Activated naive CD4-positive, alpha-beta T cell treated with Interleukin-2 at 50 U/mL for 16 hours (primary cell): ENCODE data around the gene CLDN5.
"Not testable (repeated sequence)": the region's sequence is repeated elsewhere in the genome, so short reads cannot be mapped to it uniquely, and the experiment has no call there.

Source experiments
- DNase-seq: peaks from one replicate; pipeline ENCODE4 v3.0.0-alpha.2; 2020

Gene CLDN5

DNA sequence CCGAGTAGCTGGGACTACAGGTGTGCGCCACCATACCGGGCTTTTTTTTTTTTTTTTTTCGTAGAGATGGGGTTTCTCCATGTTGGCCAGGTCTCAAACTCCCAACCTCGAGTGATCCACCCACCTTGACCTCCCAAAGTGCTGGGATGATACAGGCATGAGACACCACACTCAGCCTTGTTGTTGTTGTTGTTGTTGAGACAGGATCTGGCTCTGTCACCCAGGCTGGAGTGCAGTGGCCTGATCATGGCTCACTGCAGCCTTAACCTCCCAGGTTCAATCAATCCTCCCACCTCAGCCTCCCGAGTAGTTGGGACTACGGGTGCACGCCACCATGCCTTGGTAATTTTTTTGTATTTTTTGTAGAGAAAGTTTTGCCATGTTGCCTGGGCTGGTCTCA is 23.4 kb upstream of the CLDN5 start:
- DNase-seq: no peak

DNA sequence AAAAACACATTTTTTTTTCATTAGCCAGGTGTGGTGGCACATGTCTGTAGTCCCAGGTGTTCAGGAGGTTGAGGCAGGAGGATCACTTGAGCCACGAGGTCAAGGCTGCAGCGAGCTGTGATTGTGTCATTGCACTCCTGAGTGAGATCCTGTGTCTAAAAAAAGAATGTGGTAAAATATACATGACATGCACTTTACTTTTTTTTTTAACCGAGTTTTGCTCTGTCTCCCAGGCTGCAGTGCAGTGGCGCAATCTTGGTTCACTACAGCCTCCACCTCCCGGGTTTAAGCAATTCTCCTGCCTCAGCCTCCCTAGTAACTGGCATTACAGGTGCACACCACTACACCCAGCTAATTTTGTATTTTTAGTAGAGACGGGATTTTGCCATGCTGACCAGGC is 22.5 kb upstream of the CLDN5 start:
- no peak for DNase-seq

DNA sequence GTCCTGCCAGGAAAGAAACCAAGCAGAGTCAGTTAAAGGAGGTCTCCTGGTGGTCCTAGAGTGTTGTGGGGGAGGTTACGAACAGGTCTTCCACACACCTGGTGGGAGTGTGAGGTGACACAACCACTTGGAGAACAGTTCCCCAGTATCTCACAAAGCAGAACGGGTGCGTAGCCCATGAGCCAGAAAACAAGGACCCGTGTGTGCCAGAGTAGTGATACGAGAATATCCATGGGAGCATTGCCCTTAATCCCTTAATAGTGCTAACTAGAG is 21.7 kb upstream of the CLDN5 start:
- no peak for DNase-seq

DNA sequence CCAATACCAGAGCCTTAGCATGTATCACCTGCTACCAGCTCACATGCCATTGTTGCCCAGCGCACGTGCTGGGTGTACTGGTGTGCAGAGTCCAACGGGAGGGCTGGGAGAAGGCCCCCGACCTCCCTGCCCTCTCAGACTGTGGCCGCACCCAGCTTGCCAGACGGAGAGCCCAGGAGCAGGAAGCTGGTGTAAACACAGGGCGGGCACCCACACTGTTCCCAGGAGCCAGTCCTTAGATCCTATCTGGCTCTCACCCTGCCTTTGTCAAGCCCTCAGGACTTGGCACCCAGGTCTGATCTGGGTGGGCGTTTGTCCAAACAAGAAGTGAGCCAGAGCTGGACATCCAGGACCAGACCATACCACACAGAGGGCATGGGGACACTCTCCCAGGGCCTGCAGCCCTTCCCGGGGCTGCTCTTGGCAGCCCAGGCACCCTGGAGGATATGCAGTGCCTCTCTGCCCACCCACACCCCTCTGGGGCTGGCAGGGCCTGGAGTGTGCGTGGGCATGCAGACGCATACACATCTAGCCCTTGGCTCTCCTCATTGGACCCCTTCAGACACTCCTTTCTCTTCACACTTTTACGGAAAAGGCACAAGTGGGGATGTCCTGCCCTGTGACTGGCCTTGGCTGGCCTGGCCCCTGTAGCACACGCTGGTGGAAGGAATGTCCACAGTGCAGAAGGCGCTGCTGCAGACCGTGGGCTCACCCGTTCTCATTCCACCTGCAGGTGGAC is 19.9 kb upstream of the CLDN5 start:
- no peak for DNase-seq

DNA sequence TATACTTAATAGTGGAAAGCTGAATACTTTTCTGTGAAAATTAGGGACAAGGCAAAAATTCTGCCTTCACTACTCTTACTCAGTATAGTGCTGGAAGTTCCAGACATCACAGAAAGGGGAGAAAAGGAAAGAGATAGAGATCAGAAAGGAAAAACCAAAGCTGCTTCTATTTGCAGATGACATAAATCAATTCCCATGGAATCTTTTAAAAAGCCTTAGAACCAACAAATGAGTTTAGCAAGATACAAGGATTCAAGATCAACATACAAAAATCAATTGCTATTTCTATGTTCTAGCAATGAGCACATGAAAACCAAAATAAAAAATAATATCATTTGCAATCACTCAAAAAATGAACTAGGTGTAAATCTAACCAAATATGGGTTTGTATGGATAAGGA is 16.2 kb upstream of the CLDN5 start:
- no peak for DNase-seq

DNA sequence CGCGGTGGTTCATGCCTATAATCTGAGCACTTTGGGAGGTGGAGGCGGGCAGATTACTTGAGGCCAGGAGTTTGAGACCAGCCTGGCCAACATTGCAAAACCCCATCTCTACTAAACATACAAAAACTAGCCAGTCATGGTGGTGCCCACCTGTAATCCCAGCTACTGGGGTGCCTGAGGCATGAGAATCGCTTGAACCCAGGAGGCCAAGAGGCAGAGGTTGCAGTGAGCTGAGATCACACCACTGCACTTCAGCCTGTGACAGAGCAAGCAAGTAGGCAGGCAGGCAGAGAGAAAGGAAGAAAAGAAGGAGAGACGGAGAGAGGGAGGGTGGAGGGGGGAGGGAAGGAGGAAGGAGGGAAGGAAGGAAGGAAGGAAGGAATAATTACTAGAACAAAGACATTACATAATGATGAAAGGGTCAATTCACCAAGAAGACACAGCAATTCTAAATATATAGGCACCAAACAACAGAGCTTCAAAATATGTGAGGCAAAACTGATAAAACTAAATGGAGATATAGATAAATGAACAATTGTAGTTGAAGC is 13.8 kb upstream of the CLDN5 start:
- no peak for DNase-seq

DNA sequence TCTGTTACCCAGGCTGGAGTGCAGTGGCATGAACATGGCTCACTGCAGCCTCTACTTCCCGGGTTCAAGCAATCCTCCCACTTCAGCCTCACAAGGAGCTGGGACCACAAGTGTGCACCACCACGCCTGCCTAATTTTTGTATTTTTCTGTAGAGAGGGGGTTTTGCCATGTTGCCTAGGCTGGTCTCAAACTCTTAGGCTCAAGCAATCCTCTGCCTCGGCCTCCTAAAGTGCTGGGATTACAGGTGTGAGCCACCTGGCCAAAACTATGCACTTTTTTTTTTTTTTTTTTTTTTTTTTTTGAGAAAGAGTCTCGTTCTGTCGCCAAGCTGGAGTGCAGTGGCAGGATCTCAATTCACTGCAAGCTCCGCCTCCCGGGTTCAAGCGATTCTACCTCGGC is 12.4 kb upstream of the CLDN5 start:
- no peak for DNase-seq

DNA sequence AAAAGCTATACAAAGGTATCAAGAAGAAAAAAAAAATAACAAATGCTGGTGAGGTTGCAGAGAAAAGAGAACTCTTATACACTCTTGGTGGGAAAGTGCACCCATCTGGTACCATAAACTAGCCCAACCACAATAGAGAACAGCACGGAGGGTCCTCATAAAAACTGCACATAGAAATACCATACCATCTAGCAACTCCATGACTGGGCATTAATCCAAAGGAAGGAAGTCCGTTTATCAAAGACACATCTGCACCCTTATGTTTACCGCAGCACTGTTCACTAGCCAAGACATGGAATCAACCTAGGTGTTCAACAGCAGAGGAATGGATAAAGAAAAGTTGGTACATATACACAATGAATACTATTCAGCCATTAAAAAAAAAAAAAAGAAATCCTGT is 10.8 kb upstream of the CLDN5 start:
- no peak for DNase-seq

DNA sequence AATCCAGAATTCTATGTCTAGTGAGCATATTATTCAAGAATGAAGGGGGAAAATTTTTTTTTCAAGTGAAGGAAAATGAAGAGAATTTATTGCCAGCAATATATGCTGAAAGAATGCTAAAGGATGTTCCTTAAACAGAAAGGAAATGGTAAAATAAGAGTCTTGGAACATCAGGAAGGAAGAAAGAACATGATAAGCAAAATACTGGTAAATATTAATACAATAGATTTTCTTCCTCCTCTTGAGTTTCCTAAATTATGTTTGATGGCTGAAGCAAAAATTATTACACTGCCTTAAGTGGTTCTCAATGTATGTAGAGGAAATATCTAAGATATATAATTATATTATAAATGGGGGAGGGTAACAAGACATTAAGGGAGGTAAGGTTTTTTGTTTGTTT is 9.6 kb upstream of the CLDN5 start:
- no peak for DNase-seq

DNA sequence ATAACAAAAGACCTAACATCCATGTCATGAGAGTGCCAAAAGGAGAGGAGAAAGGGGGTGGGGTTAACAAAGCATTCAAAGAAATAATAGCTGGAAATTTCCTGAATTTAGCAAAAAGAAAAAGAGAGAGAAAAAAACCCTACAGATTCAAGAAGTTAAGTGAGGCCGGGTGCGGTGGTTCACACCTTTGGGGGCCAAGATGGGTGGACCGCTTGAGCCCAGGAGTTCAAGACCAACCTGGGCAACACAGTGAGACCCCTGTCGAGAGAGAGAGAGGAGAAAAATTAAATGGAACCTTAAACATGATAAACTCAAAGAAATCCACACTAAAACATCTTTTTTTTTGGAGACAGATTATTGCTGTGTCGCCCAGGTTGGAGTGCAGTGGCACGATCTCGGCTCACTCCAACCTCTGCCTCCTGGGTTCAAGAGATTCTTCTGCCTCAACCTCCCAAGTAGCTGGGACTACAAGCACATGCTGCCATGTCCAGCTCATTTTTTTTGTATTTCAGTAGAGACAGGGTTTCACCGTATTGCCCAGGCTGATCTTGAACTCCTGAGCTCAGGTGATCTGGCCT is 8.9 kb upstream of the CLDN5 start:
- no peak for DNase-seq

DNA sequence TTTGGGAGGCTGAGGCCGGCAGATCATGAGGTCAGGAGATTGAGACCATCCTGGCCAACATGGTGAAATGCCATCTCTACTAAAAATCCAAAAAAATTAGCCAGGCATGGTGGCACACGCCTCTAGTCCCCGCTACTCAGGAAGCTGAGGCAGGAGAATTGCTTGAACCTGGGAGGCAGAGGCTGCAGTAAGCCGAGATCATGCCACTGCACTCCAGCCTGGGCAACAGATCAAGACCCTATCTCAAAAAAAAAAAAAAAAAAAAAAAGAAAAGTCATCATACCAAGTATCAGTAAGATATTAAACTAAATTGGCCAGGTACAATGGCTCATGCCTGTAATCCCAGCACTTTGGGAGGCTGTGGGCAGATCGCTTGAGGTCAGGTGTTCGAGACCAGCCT is 7.1 kb upstream of the CLDN5 start:
- not testable (repeated sequence) for DNase-seq

DNA sequence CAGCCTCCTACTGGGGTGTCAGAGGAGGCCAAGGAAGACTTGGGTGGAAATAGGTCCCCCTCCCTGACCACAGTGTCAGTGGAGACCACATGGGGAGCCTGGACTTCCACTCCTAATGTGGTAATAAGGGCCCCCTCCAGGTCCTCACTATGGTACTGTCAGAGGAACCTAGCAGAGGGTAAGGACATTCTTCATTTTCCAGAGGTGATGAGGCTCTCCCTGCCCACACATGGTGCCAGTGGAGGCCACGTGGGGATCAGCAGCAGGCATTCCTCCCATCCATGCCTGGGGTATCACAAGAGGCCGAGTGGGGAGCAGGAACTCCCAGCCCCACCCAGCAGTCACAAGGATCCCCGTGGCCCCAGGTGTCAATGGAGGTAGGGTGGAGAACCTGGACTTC is 6.5 kb upstream of the CLDN5 start:
- DNase-seq: no peak

DNA sequence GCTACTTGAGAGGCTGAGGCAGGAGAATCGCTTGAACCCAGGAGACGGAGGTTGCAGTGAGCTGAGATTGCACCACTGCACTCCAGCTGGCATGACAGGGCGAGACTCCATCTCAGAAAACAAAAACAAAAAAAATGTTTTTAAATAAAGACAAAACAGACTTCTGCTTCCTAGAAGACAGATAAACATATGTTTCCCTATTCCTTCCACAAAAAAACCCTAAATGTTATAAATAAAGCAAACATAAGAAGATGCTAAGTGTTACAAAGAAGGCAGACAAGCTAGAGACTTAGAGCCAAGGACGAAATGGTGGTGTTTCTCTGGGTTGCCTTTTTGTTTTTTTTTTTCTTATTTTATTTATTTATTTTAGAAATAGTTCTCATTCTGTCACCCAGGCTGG is 5.6 kb upstream of the CLDN5 start:
- DNase-seq: no peak

DNA sequence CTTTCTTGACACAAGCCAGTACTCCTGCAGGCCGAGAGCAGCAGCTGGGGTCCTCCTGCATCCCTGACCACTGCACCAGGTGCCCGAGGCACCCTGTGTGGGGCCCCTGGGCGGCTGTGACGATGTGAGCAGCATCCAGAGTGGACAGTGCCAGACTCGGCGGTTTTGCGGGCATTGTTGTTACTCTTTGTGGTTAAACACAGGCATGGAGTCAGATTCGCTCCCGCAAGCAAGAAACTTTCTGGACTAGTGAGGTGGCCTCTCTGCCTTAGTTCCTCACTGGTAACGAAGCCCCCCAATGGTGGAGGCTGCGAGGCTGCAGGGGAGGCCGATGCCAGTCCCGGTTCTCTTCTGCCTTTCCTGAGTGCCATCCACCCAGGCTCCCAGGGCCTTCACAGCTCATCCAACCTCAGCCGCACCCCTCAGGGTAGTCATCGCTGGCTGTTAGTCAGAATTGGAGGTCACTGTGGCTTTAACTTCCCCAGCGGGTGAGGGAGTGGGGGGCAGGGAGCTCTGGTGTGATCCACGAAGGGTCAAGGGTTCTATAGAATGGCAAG is 3.7 kb upstream of the CLDN5 start:
- DNase-seq: no peak

DNA sequence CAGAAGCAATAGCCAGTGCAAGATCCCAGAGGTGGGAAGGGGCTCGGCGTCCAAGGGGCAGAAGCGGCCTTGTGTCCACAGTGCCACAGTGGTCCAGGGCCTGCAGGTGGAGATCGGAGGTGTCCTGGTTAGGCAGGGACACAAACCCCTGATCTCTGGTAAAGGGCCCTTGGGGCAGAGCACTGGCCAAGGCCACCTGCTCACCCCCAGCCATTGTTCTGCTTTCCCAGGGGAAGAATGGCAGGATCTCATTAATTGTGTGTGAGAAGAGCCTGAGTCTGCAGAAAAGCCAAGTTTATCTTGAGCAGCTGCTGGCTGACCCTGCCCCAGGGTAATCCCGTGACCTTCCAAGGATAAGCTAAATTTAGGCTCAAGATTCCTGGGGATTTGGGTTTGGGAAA is 3.1 kb upstream of the CLDN5 start:
- DNase-seq: no peak

DNA sequence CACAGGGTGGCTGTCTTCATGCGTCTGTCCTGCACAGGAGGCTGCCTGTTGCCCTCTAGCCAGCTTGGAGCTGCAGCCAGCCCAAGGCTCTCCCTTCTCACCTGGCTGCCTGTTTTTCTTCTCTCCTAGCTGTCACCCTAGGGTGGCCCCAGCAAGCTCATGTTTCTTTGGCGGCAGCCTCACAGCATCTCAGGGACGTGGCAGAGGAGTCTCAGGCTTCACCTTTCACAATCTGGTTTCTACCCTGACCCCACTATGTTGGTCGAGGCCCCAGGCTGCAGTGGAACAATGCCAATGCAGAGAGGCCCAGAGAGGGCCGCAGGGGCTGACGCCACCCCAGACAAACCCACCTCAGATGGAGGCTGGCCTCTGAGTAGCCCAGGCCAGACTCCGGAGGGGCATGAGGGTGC is 2.5 kb upstream of the CLDN5 start:
- no peak for DNase-seq

DNA sequence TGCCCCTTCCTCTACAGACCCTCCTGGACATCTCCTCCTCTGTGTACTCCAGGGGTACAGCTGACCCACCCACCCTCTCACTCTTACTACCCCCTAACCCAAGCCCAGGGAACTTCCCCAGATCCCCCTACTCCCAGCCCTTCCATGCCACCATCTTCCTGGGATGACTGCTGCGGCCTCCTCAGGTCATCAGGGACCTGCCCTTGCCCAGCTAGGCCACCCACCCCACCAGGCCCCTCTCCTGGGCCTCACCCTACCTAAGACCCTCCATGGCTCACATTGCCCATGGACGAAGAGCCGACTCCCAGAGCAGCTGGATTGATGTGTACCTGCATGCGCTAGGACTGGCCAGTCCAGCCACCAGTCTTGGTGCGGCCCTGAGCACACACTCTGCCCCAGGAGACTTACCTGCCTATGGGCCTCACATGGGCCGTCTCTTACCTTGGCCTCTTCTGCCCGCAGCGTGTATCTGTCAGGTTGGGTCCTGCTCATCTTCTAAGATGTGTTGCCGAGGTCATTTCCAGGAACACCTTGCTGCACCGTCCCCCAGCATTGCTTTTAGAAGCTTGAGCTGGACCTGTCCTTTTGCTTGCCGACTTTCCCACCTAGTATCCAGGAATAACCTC is 2.0 kb upstream of the CLDN5 start:
- no peak for DNase-seq

DNA sequence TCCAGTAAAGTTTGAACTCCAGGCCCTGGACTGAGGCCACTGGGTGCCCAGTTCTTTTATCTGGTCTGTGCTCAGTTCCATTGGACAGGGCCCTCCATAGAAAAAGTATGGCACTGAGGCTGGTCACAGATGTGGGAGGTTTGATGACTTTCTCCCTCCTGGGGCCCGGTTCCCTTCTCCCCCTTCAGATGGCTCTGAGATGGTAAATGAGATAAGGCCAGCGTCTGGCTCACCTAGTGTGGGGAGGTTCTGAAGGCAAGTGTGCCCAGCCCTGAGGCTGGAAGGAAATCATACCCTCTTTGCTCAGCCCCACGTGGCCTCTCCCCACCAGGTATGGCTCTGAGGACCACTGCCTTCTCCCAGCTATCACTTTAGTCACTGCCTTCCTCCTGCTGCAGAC is 1.5 kb upstream of the CLDN5 start:
- DNase-seq: no peak

DNA sequence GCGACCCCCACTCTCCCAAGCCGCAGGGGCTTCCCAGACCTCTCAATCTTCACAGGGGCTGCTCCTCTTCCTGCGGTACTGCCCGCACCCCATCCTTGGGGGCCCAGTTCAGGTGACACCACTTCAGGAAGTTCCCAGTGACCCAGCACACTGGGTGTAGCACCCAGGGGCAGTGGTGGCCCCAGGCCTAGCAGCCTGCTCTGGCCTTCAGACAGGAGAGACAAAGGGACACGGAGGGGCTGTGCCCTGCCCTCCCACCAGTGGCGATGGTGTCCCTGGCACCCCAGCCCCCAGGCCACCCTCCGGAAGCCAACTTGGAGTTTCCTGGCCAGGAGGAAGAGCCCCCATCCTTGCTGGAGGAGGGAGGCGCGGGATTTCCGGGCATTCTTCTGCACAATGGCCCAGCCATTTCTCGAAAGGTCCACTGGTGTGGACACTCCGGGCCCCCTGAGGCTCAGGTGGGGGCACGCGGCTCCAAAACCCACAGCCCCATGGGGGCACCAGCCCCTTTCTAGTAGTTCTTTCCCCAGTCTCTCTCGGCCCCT is 978 bp upstream of the CLDN5 start:
- no peak for DNase-seq

DNA sequence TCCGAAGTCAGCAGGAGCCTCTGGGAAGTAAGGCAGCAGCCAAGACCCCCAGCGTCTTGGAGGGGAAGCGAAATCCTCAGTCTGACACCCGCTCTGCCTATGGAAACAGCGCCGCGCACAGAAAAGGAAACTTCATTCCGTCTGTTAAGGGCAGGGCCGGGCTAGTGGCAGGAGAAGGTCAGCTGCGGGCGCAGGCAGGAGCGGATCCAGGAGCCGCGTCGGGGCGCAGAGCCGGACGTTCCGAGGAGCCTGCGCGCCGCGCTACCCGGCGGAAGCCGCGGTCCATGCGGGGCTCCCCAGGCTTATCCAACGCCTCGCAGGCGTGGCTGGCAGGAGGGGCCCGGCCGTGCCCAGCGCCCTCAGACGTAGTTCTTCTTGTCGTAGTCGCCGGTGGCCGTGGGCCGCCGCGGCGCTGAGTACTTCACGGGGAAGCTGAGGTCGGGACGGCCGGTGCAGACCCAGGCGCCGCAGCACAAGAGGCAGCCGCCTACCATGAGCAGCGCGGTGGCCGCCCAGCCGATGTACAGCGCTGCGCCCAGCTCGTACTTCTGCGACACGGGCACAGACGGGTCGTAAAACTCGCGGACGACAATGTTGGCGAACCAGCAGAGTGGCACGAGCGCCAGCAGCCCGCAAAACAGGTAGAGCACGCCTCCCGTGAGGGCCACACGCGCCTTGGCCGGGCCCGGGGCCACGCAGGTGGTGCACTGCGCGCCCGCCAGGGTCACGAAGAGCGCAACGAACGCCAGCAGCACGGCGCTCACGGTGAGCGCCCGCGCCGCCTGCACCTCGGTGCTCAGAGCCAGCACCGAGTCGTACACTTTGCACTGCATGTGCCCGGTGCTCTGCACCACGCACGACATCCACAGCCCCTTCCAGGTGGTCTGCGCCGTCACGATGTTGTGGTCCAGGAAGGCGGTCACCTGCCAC is 705 bp downstream of the CLDN5 start:
- DNase-seq: no peak

DNA sequence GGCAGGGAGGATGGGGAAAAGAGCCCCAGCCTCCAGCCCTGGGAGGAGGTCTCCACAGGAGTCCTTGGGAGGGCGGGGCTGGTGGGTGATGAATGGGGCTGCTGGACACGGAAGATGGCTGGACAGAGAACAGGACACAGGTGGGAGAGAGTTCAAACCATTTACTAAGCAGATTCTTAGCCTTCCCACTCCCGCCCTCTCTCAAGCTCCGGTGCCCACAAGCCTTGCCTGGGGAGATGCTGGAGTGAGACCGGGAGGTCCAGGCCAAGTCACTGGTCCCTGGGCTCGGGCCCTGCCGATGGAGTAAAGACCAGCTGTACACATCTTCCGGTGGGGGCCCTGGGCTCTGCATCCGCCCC is 1.4 kb downstream of the CLDN5 start:
- DNase-seq: no peak

DNA sequence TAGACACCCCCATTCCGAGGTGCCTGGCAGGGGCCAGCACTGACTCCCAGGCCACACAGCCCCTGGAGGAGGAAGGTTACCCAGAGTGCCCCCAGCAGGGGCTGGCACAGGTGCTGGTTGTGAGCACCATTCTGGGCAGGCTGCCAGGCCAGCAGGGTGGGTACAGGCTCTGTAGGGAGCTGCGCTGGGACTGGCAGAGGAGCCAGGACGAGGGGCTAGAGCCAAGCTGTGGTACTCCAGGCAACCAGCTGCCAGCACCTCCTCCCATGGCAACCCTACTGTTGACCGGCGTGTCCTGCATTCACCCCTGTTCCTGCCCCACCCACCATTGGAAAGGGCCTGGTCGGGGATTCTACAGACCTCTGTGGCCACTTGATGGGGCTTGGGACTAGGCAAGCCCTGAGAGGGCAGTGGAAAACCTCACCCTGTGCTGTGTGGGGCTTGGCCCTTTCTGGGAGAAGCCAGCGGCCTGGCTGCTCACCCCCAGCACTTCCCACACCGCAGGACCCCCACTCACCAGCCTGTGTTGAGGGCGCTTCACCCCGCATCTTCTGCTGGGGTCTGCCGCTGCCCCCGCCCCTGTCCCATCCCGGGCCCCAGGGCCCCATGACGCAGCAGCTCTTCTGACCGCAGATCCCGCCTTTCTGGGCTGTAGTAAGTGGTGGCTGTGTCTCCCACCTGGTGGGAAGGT is 1.9 kb downstream of the CLDN5 start:
- DNase-seq: no peak
